Suprapubic skin (tissue), 4 donors: ENCODE results near the gene MIPEP.

ENCODE experiments used
- CTCF ChIP-seq, 2 donors: fragments of 200-600 bp in 1 of 2; fragments of 450-650 bp in 1 of 2; sonication (generic) in 1 of 2; IDR thresholded peaks; one replicate each; pipeline ENCODE4 v1.5.1; 2016 to 2019; ENCODE audit warnings: antibody characterized with exemption in 2 of 2, mild to moderate bottlenecking in 1 of 2, moderate library complexity in 1 of 2
- EP300 ChIP-seq: sonication (generic); formaldehyde crosslinking; IDR thresholded peaks from one replicate; pipeline ENCODE4 v1.6.1; 2017; ENCODE audit warnings: antibody characterized with exemption
- POLR2A ChIP-seq, 2 donors: fragments of 450-650 bp; IDR thresholded peaks; one replicate each; pipeline ENCODE4 v1.6.1; 2017; ENCODE audit warnings: antibody characterized with exemption in 2 of 2, mild to moderate bottlenecking in 2 of 2, moderate library complexity in 2 of 2
- POLR2AphosphoS5 ChIP-seq, 3 donors: sonication (generic); formaldehyde crosslinking; IDR thresholded peaks; one replicate each; pipeline ENCODE4 v1.6.1; 2017; ENCODE audit warnings: antibody characterized with exemption in 3 of 3

- no peak for TF ChIP-seq EP300
- TF ChIP-seq CTCF (IDR thresholded peaks at IDR 0.05), result no peak
- no peak for TF ChIP-seq POLR2A (IDR thresholded peaks at IDR 0.05)
- TF ChIP-seq POLR2AphosphoS5 (IDR thresholded peaks at IDR 0.05), result no peak
Observed at GRCh38 chr13:23716401-23716800, 172.8 kb downstream of the MIPEP start.
